Subcutaneous adipose tissue (tissue), 4 donors: ENCODE measurements around the gene DAB1. TPM values are rescaled to one million over a fixed set of nuclear protein-coding genes. Genes with fewer than 3 reads are reported as not detected.

Source experiments
- CTCF ChIP-seq: fragments of 450-650 bp; IDR thresholded peaks from one replicate; pipeline ENCODE4 v1.5.1; 2016; ENCODE audit warnings: low read depth, mild to moderate bottlenecking, control low read depth, antibody characterized with exemption, moderate library complexity
- total RNA-seq, 4 donors: library from RNA; depleted of rRNA; stranded (reverse); fragments of >200 nt; gene quantifications; one replicate each; pipeline ENCODE4 v1.1.0, GENCODE V29; 2016

The DAB1 gene
- total RNA-seq, 4 donors from 2014 or later = 0.22 to 0.98 (median 0.45) TPM

- TF ChIP-seq CTCF = no peak
These were observed 112.9 kb downstream of the DAB1 start for GRCh38 chr1:57311006-57311405.

- no peak for TF ChIP-seq CTCF
These were observed 114.2 kb downstream of the DAB1 start for GRCh38 chr1:57309630-57310029.

- no peak for TF ChIP-seq CTCF
These were observed 116.3 kb downstream of the DAB1 start for GRCh38 chr1:57307392-57308170.

- TF ChIP-seq CTCF = no peak
These were observed 119.3 kb downstream of the DAB1 start for GRCh38 chr1:57304591-57304990.

- no peak for TF ChIP-seq CTCF
These were observed 120.9 kb downstream of the DAB1 start for GRCh38 chr1:57302812-57303596.

GRCh38 chr1:57300186-57300585, 123.7 kb downstream of the DAB1 start:
- TF ChIP-seq CTCF = no peak

GRCh38 chr1:57296726-57297250, 127.1 kb downstream of the DAB1 start:
- TF ChIP-seq CTCF = no peak
